Activated CD8-positive, alpha-beta memory T cell treated with anti-CD3 and anti-CD28 coated beads for 36 hours (primary cell): ENCODE results near the gene SAP25. TPM values are rescaled to one million over a fixed set of nuclear protein-coding genes. Genes with fewer than 3 reads are reported as not detected.

Experiments
- CTCF ChIA-PET: fragments of 350-600 bp; sonication (Branson Sonifier 250); formaldehyde crosslinking; loops from one replicate; lab custom pipeline; 2021; ENCODE audit warnings: antibody characterized with exemption; lab: Charles Lee
- POLR2A ChIA-PET: fragments of 350-600 bp; sonication (Branson Sonifier 250); formaldehyde crosslinking; loops from one replicate; lab custom pipeline; 2021; ENCODE audit warnings: antibody characterized with exemption; lab: Charles Lee
- total RNA-seq, 2 experiments: library from RNA; stranded (reverse); gene quantifications; one replicate each; pipeline ENCODE4 v1.2.3, GENCODE V29; 2021

SAP25 gene
- total RNA-seq, 2 experiments from 2014 or later = 5.6 to 7.5 TPM

- CTCF ChIA-PET = interaction anchor here (0.5 to 1.5 kb wide), 4 partner anchors 12 to 131 kb away, joined by 3 to 6 read pairs (median 4); no protein-coding TSS in a partner anchor
- POLR2A ChIA-PET = interaction anchor here (1.5 kb wide), 1 partner anchor 15 kb away, joined by 8 read pairs; the partner anchor contains the start of gene FBXO24
These were observed 2.5 kb downstream of the SAP25 start for GRCh38 chr7:100570954-100571828.

- CTCF ChIA-PET = interaction anchor here (0.6 to 2.2 kb wide), 8 partner anchors 10 to 100 kb away, joined by 3 to 8 read pairs (median 3); no protein-coding TSS in a partner anchor
- POLR2A ChIA-PET = interaction anchor here (0.5 kb wide), 1 partner anchor 63 kb away, joined by 11 read pairs; no protein-coding TSS in a partner anchor
These were observed 4.5 kb downstream of the SAP25 start for GRCh38 chr7:100568896-100569844.

DNA sequence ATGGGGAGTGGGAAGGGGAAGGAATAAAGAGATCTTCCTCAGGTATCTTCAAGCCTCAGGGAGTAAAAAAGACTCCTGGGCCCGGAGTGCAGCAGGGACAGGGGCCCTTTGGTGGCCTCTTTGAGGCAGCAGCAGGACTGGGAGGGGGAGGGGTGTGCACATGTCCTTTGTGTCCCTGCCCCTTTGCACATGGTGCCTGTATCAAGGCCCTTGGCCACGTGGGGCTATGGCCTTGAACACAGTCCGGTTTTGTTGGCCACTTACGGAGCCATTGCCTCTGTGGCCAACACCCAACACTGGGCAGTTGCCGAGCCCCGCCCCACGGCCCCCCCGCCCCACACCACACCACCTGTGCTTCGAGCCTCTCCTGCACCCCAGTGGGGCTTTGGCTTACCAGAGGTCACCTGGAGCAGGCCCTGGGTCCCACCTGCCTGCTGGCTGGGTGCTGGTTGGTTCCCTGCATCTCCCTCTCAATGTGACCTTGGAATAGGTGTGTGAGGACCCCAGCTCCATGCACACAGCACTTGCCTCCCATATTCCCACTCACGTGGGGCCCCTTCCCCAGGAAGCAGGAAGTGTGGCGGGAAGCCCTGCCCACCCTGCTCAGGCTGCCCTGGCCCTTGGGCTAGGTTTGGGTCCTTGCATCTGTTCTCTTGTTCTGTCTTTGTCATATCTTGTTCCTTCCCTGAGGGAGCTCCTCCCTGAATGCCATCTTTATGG is 5.4 kb downstream of the SAP25 start:
- CTCF ChIA-PET = interaction anchor here (0.6 to 2.2 kb wide), 6 partner anchors 9 to 99 kb away, joined by 3 to 8 read pairs (median 3); no protein-coding TSS in a partner anchor

DNA sequence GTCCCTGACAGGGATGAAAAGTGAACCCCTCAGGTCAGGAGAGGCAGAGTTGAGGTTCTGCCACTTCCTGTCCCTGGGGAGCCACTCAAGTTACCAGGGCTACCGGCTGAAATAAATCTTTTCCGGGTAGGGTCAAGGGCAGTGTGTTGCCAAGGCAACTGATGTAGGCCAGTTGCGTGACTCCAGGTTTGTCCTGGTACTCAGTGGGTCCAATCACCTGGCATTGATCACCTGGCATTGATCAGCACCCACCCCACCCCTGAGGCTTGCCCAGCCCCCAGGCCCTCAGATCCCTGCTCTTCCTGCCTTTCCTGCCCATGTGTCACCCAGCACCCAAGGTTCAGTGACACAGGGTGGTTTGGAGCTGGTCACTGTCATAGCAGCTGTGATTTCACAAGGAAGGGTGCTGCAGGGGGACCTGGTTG is 5.9 kb downstream of the SAP25 start:
- POLR2A ChIA-PET = no interaction called here
- CTCF ChIA-PET = interaction anchor here (1.6 to 2.2 kb wide), 2 partner anchors 8 to 124 kb away, joined by 4 to 8 read pairs; no protein-coding TSS in a partner anchor

More for the DNA sequence above, 5.4 kb downstream of the SAP25 start:
- POLR2A ChIA-PET = no interaction called here

- CTCF ChIA-PET = interaction anchor here (1.0 to 2.2 kb wide), 3 partner anchors 8 to 124 kb away, joined by 3 to 8 read pairs (median 4); no protein-coding TSS in a partner anchor
- POLR2A ChIA-PET = interaction anchor here (0.6 kb wide), 1 partner anchor 332 kb away, joined by 3 read pairs; no protein-coding TSS in a partner anchor
These were observed 6.5 kb downstream of the SAP25 start for GRCh38 chr7:100567031-100567730.

GRCh38 chr7:100566018-100566531 is 7.6 kb downstream of the SAP25 start:
- ChIA-PET CTCF (interaction anchor here (0.6 to 2.8 kb wide), 11 partner anchors 12 to 235 kb away, joined by 3 to 25 read pairs (median 8); partner anchors contain the start of genes AGFG2, FBXO24 and LRCH4), POLR2A (no interaction called here)

DNA sequence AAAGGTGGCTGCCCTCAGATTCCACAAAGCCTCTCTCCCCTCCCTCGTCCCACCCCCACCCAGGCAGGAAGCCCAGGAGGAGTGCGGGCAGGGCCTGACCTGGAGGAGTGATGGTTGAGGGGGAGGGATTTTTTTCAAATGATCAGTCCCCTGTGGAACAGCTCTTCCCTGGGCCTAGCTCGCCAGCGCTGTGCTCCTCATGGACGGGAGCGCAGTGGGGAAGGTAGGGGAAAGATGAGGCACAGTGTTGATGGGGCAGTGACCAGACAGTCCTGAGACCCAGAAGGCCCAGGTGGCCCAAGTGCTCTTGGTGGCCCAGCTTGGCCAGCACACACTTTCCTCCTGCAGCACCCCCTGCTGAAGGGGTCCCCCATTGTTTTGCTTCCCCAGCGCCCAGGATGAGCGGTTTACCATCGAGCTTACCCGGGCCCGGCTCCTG is 8.5 kb downstream of the SAP25 start:
- CTCF ChIA-PET = interaction anchor here (1.1 to 2.8 kb wide), 14 partner anchors 11 to 158 kb away, joined by 3 to 25 read pairs (median 7); partner anchors contain the start of genes AGFG2, FBXO24, LRCH4 and MOSPD3
- POLR2A ChIA-PET = interaction anchor here (0.7 kb wide), 1 partner anchor 219 kb away, joined by 5 read pairs; no protein-coding TSS in a partner anchor

DNA sequence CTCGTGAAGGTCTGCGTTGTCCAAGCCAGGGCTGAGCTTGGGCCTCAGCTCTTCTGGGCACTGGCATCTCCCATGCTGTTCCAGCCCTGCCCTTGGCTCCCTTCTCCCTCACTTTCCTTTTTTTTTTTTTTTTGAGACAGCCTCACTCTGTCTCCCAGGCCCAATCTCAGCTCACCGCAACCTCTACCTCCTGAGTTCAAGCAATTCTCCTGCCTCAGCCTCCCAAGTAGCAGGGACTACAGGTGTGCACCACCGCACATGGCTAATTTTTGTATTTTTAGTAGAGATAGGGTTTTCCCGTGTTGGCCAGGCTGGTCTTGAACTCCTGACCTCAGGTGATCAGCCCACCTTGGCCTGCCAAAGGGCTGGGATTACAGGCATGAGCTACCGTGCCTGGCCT is 9.3 kb downstream of the SAP25 start:
- ChIA-PET POLR2A (interaction anchor here (0.7 kb wide), 2 partner anchors 78 to 144 kb away, joined by 3 to 7 read pairs; no protein-coding TSS in a partner anchor), CTCF (interaction anchor here (0.7 to 2.8 kb wide), 25 partner anchors 10 to 161 kb away, joined by 3 to 25 read pairs (median 5); partner anchors contain the start of genes AGFG2, FBXO24, LRCH4 and MOSPD3)

DNA sequence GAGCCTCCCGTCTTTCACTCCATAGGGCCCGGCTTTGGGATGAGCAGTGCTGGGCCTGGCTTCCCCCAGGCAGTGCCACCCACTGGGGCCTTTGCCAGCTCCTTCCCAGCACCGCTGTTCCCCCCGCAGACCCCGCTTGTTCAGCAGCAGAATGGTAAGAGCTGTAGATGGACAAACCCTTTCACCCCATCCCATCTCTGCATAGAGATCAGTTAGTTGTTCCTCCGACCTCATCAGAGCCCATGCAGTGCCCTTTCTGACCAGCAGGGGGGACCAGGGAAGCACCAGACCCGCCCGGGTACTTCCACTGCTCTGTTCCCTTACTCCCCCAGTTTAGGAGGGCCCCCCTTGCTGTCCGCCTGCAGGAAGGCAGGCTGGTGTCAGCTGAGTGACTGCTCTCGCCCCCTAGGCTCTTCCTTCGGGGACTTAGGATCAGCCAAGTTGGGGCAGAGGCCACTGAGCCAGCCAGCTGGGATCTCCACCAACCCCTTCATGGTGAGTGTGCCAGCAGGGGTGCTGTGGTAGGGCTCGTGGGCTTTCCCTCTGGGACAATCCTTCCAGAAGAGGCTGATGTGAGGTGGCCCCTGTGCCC is 9.8 kb downstream of the SAP25 start:
- ChIA-PET POLR2A (interaction anchor here (0.7 kb wide), 2 partner anchors 78 to 144 kb away, joined by 3 to 7 read pairs; no protein-coding TSS in a partner anchor), CTCF (interaction anchor here (0.5 to 2.8 kb wide), 26 partner anchors 10 to 309 kb away, joined by 3 to 25 read pairs (median 4); partner anchors contain the start of genes AGFG2, FBXO24, LRCH4 and MOSPD3)

GRCh38 chr7:100563100-100563564 is 10.6 kb downstream of the SAP25 start:
- ChIA-PET POLR2A (no interaction called here), CTCF (interaction anchor here (0.5 to 2.8 kb wide), 18 partner anchors 9 to 310 kb away, joined by 3 to 15 read pairs (median 4); partner anchors contain the start of gene AGFG2)

DNA sequence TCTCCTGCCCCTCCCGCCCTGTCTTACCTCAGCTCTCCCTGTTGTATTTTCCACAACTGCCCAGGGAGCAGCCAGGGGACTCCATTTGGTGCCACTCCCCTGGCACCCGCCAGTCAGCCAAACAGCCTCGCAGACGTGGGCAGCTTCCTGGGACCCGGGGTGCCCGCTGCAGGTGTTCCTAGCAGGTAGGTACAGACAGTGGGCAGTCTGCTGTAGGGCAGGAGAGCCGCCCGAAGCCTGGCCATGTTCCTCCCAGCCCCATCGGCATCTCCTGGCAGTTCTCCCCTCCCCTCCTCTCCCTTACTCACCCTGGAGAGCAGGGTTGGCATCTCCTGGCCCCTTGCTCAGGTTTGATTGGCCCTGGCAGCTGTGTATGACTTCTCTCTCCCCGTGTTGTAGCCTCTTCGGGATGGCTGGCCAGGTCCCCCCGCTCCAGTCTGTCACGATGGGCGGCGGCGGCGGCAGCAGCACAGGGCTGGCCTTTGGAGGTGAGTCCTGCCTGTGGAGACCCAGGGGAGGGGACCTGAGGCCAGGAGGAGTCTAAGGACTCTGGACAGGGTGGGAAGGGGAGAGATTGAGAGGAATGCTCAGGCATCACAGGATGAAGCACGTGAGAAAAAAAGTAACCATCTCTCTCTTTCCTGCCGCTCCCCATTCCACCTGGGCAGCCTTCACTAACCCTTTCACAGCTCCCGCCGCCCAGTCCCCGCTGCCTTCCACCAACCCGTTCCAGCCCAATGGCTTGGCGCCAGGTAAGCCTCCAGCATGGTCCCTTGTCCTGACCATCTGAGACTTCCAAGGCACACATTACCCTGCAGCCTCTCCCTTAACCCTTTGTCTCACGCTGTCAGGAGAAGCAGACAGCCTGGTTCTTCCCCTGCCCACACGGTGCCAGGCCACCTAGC is 11.3 kb downstream of the SAP25 start:
- POLR2A ChIA-PET = no interaction called here
- CTCF ChIA-PET = interaction anchor here (1.2 to 4.5 kb wide), 7 partner anchors 15 to 93 kb away, joined by 3 to 46 read pairs (median 4); no protein-coding TSS in a partner anchor

- ChIA-PET CTCF (interaction anchor here (0.6 to 4.5 kb wide), 7 partner anchors 19 to 98 kb away, joined by 3 to 46 read pairs (median 3); no protein-coding TSS in a partner anchor), POLR2A (no interaction called here)
These were observed 12.1 kb downstream of the SAP25 start for GRCh38 chr7:100561491-100562194.

DNA sequence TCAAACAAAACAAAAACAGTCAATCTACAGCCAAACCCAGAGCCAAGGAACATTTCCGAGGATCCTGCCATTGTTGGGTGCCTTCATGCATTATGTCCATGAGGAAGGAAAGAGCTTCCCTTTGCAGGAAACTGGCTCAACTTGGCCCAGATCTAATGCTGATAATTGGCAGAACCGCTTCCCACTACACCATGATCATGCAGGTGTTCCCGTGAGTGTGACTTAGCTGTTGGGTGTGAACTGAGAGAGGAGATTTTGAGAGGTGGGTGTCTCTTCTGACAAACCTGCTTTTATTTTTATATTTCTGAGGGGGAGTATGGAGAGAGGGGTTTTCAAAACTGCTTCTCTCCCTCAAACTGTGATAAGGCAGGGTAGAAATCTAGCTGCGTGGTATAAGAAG is 14.6 kb downstream of the SAP25 start:
- POLR2A ChIA-PET = interaction anchor here (0.7 to 1.4 kb wide), 5 partner anchors 10 to 31 kb away, joined by 3 to 5 read pairs (median 3); partner anchors contain the start of gene AGFG2
- CTCF ChIA-PET = interaction anchor here (0.7 to 4.5 kb wide), 33 partner anchors 9 to 283 kb away, joined by 3 to 46 read pairs (median 5); partner anchors contain the start of genes AGFG2, FBXO24, LRCH4 and NYAP1

- CTCF ChIA-PET = interaction anchor here (1.0 to 2.8 kb wide), 3 partner anchors 9 to 79 kb away, joined by 4 to 13 read pairs (median 4); partner anchors contain the start of gene NYAP1
- POLR2A ChIA-PET = interaction anchor here (0.6 to 2.4 kb wide), 2 partner anchors 12 to 43 kb away, joined by 5 to 14 read pairs; no protein-coding TSS in a partner anchor
These were observed 17.2 kb downstream of the SAP25 start for GRCh38 chr7:100556541-100556940.
